ENCODE results near the gene SLC30A10. TPM values are rescaled to one million over a fixed set of nuclear protein-coding genes. Genes with fewer than 3 reads are reported as not detected.

Gene SLC30A10
- total RNA-seq, 2 donors from 2014 or later: 0.09 TPM; not detected in 1

DNA sequence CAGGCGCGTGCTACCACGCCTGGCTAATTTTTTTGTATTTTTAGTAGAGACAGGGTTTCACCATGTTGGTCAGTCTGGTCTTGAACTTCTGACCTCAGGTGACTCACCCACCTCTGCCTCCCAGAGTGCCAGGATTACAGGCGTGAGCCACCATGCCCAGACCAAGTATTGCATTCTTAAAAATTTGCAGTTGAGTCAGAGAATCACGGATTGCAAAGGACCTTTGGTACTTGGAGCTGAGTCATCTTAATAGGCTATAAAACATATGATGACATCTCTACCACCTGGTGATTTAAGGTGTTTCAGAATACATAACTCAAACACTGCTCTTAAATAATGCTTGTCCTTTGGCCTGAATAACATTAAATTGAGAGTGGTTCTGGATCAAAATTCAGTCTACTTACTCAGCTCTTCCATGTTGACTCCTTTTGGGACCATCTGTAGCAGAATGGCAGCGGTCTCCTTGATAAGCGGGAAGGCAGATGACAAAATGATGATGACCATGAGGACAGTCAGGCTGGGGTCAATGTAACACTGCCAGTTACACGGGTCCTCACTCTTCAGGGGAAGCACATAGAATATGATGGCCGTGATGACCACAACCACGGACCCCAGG is 10.4 kb downstream of the SLC30A10 start:
- TF ChIP-seq, protein P1, sequence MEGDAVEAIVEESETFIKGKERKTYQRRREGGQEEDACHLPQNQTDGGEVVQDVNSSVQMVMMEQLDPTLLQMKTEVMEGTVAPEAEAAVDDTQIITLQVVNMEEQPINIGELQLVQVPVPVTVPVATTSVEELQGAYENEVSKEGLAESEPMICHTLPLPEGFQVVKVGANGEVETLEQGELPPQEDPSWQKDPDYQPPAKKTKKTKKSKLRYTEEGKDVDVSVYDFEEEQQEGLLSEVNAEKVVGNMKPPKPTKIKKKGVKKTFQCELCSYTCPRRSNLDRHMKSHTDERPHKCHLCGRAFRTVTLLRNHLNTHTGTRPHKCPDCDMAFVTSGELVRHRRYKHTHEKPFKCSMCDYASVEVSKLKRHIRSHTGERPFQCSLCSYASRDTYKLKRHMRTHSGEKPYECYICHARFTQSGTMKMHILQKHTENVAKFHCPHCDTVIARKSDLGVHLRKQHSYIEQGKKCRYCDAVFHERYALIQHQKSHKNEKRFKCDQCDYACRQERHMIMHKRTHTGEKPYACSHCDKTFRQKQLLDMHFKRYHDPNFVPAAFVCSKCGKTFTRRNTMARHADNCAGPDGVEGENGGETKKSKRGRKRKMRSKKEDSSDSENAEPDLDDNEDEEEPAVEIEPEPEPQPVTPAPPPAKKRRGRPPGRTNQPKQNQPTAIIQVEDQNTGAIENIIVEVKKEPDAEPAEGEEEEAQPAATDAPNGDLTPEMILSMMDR (conservative IDR thresholded peaks at IDR 0.05): no peak
- H3K4me1 Mint-ChIP-seq: peaks cover under 1% of the 10 kb centered on the region
- no peaks in the 10 kb centered on the region for H3K27me3 ChIP-seq (ENCODE audit: control insufficient read depth, insufficient read depth, low read length, poor library complexity, severe bottlenecking)
- no peak overlapping the region for H3K4me3 Mint-ChIP-seq
- H3K36me3 ChIP-seq (ENCODE audit: control insufficient read depth, insufficient read depth, low read length): no peaks in the 10 kb centered on the region
- 91 to 100% methylated on average over 6 to 10 of the region's 10 CpGs for WGBS, 2 experiments (ENCODE audit: insufficient coverage in 1 of 2, insufficient read length in 1 of 2)
- H3K27ac Mint-ChIP-seq: no peak overlapping the region
- H3K9me3 Mint-ChIP-seq: no peaks in the 10 kb centered on the region
- H3K36me3 Mint-ChIP-seq (ENCODE audit: low read depth): no peaks in the 10 kb centered on the region
- no peaks in the 10 kb centered on the region for H3K9me3 ChIP-seq (ENCODE audit: control insufficient read depth, low read length)
- H3K4me3 ChIP-seq (ENCODE audit: low read length): no peak overlapping the region
- no peak for DNase-seq
- H3K27me3 Mint-ChIP-seq (ENCODE audit: insufficient read depth): peaks cover 3% of the 10 kb centered on the region
- H3K27ac ChIP-seq (ENCODE audit: low read depth, low read length): no peak overlapping the region
- no peak overlapping the region for H3K9ac ChIP-seq (ENCODE audit: extremely low read depth, low read length, poor library complexity, severe bottlenecking)
- H3K4me1 ChIP-seq (ENCODE audit: control insufficient read depth, insufficient read depth, low read length): peaks cover 1% of the 10 kb centered on the region

DNA sequence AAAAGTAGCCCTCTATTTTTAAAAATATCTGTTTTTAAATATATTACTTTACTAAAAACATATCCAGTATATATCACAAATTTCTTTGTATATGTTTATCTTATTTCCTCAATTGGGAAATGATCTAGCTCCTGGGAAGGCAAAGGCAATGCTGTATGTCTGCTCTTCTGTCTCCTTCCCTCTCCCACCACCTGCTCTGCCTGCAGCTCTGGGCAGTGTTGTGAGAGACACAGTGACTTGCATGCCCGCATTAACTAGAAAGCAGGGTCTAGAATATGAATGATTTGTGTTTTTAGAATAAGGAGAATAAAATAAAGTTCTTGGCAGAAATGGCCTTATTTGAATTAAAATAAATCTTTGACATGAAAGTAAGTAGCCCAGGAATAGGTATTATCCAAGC is 11.1 kb downstream of the SLC30A10 start:
- H3K27ac Mint-ChIP-seq: no peak overlapping the region
- no peaks in the 10 kb centered on the region for H3K27me3 Mint-ChIP-seq (ENCODE audit: insufficient read depth)
- Histone ChIP-seq H3K9ac (ENCODE audit: extremely low read depth, low read length, poor library complexity, severe bottlenecking) (no peak overlapping the region), H3K9me3 (ENCODE audit: control insufficient read depth, low read length) (no peaks in the 10 kb centered on the region), H3K4me1 (ENCODE audit: control insufficient read depth, insufficient read depth, low read length) (peaks cover 4% of the 10 kb centered on the region), H3K4me3 (ENCODE audit: low read length) (no peak overlapping the region), H3K36me3 (ENCODE audit: control insufficient read depth, insufficient read depth, low read length) (no peaks in the 10 kb centered on the region), H3K27me3 (ENCODE audit: control insufficient read depth, insufficient read depth, low read length, poor library complexity, severe bottlenecking) (no peaks in the 10 kb centered on the region), H3K27ac (ENCODE audit: low read depth, low read length) (no peak overlapping the region)
- no peaks in the 10 kb centered on the region for H3K36me3 Mint-ChIP-seq (ENCODE audit: low read depth)
- TF ChIP-seq, protein P1 (conservative IDR thresholded peaks at IDR 0.05): no peak
- no peaks in the 10 kb centered on the region for H3K9me3 Mint-ChIP-seq
- 94% methylated on average over 1 of the region's 1 CpG; no CpG with 5 or more reads in 1 of the 2 experiments for WGBS, 2 experiments (ENCODE audit: insufficient coverage in 1 of 2, insufficient read length in 1 of 2)
- DNase-seq: no peak
- H3K4me1 Mint-ChIP-seq: peaks cover 2% of the 10 kb centered on the region
- H3K4me3 Mint-ChIP-seq: no peak overlapping the region

DNA sequence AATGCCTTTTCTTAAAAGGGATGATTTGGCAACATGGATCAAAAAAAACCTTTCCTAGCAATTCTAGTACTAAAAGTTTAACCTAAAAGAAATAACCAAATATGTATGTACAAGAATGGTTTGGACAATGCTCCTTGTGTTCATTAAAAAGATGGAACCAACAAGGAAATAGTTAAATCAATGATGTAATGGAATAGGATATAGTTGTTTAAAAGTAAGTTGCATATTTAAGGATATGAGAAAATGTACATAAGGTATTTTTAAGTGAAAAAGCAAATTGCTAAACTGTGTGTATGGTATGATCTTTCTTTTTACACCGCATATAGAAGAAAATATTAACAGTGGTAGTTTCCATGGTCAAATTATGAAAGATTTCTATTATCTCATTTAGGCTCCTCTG is 12.1 kb downstream of the SLC30A10 start:
- peaks cover 4% of the 10 kb centered on the region for H3K4me1 Mint-ChIP-seq
- no peak overlapping the region for H3K4me3 Mint-ChIP-seq
- no peak overlapping the region for H3K27ac Mint-ChIP-seq
- Histone ChIP-seq H3K27ac (ENCODE audit: low read depth, low read length) (no peak overlapping the region), H3K4me1 (ENCODE audit: control insufficient read depth, insufficient read depth, low read length) (peaks cover 4% of the 10 kb centered on the region), H3K9me3 (ENCODE audit: control insufficient read depth, low read length) (no peaks in the 10 kb centered on the region), H3K27me3 (ENCODE audit: control insufficient read depth, insufficient read depth, low read length, poor library complexity, severe bottlenecking) (no peaks in the 10 kb centered on the region), H3K36me3 (ENCODE audit: control insufficient read depth, insufficient read depth, low read length) (no peaks in the 10 kb centered on the region), H3K4me3 (ENCODE audit: low read length) (no peak overlapping the region), H3K9ac (ENCODE audit: extremely low read depth, low read length, poor library complexity, severe bottlenecking) (no peak overlapping the region)
- DNase-seq: no peak
- H3K36me3 Mint-ChIP-seq (ENCODE audit: low read depth): no peaks in the 10 kb centered on the region
- WGBS, 2 experiments (ENCODE audit: insufficient coverage in 1 of 2, insufficient read length in 1 of 2): 100% methylated on average over 1 of the region's 1 CpG; no CpG with 5 or more reads in 1 of the 2 experiments
- H3K27me3 Mint-ChIP-seq (ENCODE audit: insufficient read depth): no peaks in the 10 kb centered on the region
- no peaks in the 10 kb centered on the region for H3K9me3 Mint-ChIP-seq
- TF ChIP-seq, protein P1 (conservative IDR thresholded peaks at IDR 0.05): no peak

Measured in endodermal cell (in vitro differentiated cells).